Hepatocyte (in vitro differentiated cells): ENCODE data around the gene IGFALS. TPM values are rescaled to one million over a fixed set of nuclear protein-coding genes. Genes with fewer than 3 reads are reported as not detected.

Experiments
- DNase-seq: peaks from one replicate; pipeline ENCODE4 v3.0.0-alpha.2; 2016; ENCODE audit warnings: low spot score
- H2AFZ ChIP-seq: fragments of 200-600 bp; sonication (generic); 2 replicates; pipeline ENCODE4 v1.6.0; 2016; ENCODE audit warnings: antibody characterized with exemption, mild to moderate bottlenecking
- H3K27ac ChIP-seq: fragments of 200-600 bp; sonication (generic); 2 replicates; pipeline ENCODE4 v1.5.1; 2016; ENCODE audit warnings: mild to moderate bottlenecking
- H3K27me3 ChIP-seq: fragments of 200-600 bp; sonication (generic); 2 replicates; pipeline ENCODE4 v1.6.1; 2016
- H3K36me3 ChIP-seq: fragments of 200-600 bp; sonication (generic); replicated peaks from 2 replicates; pipeline ENCODE4 v1.5.1; 2016; ENCODE audit warnings: low read depth; ENCODE audit not compliant: insufficient read depth
- H3K4me1 ChIP-seq: fragments of 200-600 bp; sonication (generic); 2 replicates; pipeline ENCODE4 v1.5.1; 2016; ENCODE audit warnings: mild to moderate bottlenecking, moderate library complexity; ENCODE audit not compliant: insufficient read depth
- H3K4me2 ChIP-seq: fragments of 200-600 bp; sonication (generic); 2 replicates; pipeline ENCODE4 v1.6.0; 2016
- H3K4me3 ChIP-seq: fragments of 200-600 bp; sonication (generic); 2 replicates; pipeline ENCODE4 v1.5.1; 2016; ENCODE audit warnings: mild to moderate bottlenecking
- H3K79me2 ChIP-seq: fragments of 200-600 bp; sonication (generic); 2 replicates; pipeline ENCODE4 v1.6.0; 2017; ENCODE audit warnings: mild to moderate bottlenecking
- H3K9me2 ChIP-seq: fragments of 200-600 bp; sonication (generic); replicated peaks from 2 replicates; pipeline ENCODE4 v1.6.0; 2017; ENCODE audit warnings: mild to moderate bottlenecking; ENCODE audit not compliant: insufficient read depth
- H3K9me3 ChIP-seq: fragments of 200-600 bp; sonication (generic); 2 replicates; pipeline ENCODE4 v1.5.1; 2016; ENCODE audit warnings: low read depth, mild to moderate bottlenecking
- H4K20me1 ChIP-seq: fragments of 200-600 bp; sonication (generic); 2 replicates; pipeline ENCODE4 v1.6.0; 2016; ENCODE audit warnings: mild to moderate bottlenecking; ENCODE audit not compliant: insufficient read depth, poor library complexity, severe bottlenecking
- EZH2 ChIP-seq: fragments of 200-600 bp; sonication (generic); IDR thresholded peaks from 2 replicates; pipeline ENCODE4 v1.6.1; 2016; ENCODE audit warnings: antibody characterized with exemption, mild to moderate bottlenecking, borderline replicate concordance
- EZH2phosphoT487 ChIP-seq: fragments of 200-600 bp; sonication (generic); IDR thresholded peaks from one replicate; pipeline ENCODE4 v1.6.1; 2018; ENCODE audit warnings: antibody characterized with exemption, mild to moderate bottlenecking, low read depth, moderate library complexity; ENCODE audit not compliant: unreplicated experiment, severe bottlenecking
- WGBS: methylation state at CpG from one replicate; pipeline ENCODE4 v1.1.6; 2016; ENCODE audit warnings: low lambda C conversion rate; ENCODE audit errors: missing lambda C conversion rate; 5-methylcytosine and 5-hydroxymethylcytosine counted together
- polyA plus RNA-seq: library from polyadenylated mRNA; unstranded; fragments of >200 nt; fragmentation: Nextera tagmentation; extraction: Ambion mirVana; gene quantifications from 2 replicates; pipeline ENCODE4 v1.2.1, GENCODE V29; 2016
- total RNA-seq: library from RNA; depleted of rRNA; stranded (reverse); fragments of >200 nt; gene quantifications from 2 replicates; pipeline ENCODE4 v1.2.3, GENCODE V29; 2014
- TF ChIP-seq, protein P1 (sequence below): fragments of 200-600 bp; sonication (generic); IDR thresholded peaks from 2 replicates; pipeline ENCODE4 v1.5.1; 2016; ENCODE audit warnings: antibody characterized with exemption, mild to moderate bottlenecking; ENCODE audit not compliant: poor library complexity

The IGFALS gene
- total and polyA plus RNA-seq, 2 experiments from 2014 or later: 11.2 to 12.6 TPM

DNA sequence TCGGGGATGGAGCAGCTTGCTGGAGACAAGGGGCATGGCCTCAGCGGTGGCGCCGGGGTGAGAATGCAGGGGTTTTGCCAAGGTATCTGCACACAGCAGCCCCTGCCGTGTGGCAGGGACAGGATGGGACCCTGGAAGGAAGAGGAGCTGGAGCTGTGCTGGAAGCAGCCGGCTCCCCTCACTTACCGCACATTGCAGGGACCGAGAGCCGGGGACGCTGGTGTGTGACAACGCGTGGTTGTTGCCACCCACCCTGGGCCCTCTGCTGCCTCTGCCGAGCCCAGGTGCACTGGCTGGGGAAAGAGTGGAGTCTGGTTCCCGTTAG, 7.7 kb downstream of the IGFALS start:
- no peak for DNase-seq
- no peak overlapping the region for H3K4me2 ChIP-seq
- H3K9me3 ChIP-seq: no peaks in the 10 kb centered on the region
- peaks cover 48% of the 10 kb centered on the region for H3K79me2 ChIP-seq
- 92% methylated on average over 14 of the region's 14 CpGs for WGBS
- H2AFZ ChIP-seq: no peak overlapping the region
- H3K27me3 ChIP-seq: no peaks in the 10 kb centered on the region
- H3K9me2 ChIP-seq: no peaks in the 10 kb centered on the region
- no peaks in the 10 kb centered on the region for H3K36me3 ChIP-seq
- H3K4me3 ChIP-seq: no peak overlapping the region
- no peak overlapping the region for H3K27ac ChIP-seq
- H4K20me1 ChIP-seq: peaks cover 10% of the 10 kb centered on the region
- TF ChIP-seq EZH2phosphoT487 (no peak), EZH2 (no peak)
- TF ChIP-seq, protein P1, sequence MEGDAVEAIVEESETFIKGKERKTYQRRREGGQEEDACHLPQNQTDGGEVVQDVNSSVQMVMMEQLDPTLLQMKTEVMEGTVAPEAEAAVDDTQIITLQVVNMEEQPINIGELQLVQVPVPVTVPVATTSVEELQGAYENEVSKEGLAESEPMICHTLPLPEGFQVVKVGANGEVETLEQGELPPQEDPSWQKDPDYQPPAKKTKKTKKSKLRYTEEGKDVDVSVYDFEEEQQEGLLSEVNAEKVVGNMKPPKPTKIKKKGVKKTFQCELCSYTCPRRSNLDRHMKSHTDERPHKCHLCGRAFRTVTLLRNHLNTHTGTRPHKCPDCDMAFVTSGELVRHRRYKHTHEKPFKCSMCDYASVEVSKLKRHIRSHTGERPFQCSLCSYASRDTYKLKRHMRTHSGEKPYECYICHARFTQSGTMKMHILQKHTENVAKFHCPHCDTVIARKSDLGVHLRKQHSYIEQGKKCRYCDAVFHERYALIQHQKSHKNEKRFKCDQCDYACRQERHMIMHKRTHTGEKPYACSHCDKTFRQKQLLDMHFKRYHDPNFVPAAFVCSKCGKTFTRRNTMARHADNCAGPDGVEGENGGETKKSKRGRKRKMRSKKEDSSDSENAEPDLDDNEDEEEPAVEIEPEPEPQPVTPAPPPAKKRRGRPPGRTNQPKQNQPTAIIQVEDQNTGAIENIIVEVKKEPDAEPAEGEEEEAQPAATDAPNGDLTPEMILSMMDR: no peak
- H3K4me1 ChIP-seq: peaks cover 9% of the 10 kb centered on the region

DNA sequence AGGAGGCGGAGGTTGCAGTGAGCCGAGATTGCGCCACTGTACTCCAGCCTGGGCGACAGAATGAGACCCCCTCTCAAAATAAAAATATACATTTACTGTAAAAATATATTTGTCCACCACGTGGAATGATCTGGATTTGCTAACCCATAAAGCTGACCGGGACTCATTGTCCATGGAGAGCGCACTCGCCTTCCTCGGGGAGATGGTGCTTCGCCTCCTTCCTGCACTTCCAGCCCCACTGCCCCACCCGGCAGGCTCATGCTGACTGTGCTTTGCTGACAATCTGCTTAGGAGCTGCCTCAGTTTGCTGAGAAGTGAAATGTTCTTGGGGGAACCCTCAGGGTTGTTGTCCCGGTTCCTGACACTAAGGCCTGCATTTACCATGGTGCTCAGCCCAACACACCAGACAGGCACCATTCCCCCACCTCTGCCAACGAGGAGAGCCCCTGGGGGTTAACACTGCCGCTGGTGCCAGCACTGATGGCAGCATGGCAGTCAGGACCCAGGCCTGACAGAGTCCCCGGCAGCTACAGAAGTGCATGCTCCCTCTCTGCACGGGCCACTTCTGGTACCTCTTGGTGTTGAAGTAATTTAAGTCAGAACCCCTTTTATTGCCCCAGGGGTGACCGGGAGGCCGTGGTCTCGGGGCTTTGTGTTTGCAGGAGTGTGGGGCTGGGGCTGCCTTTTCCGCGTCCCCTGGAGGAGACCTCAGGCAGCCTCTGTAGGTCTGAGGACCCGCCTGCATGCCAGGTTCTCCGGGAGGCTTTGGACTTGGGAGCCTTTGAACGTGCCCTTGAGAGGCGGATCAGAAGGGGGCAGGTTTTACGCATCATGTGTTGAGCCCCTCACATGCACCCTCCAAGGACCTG, 8.3 kb downstream of the IGFALS start:
- Histone ChIP-seq H3K9me2 (no peaks in the 10 kb centered on the region), H3K4me1 (peaks cover 9% of the 10 kb centered on the region), H2AFZ (no peak overlapping the region), H3K27me3 (no peaks in the 10 kb centered on the region), H3K9me3 (no peaks in the 10 kb centered on the region), H3K36me3 (no peaks in the 10 kb centered on the region), H4K20me1 (peaks cover 10% of the 10 kb centered on the region), H3K4me3 (no peak overlapping the region), H3K27ac (no peak overlapping the region), H3K4me2 (no peak overlapping the region), H3K79me2 (peaks cover 54% of the 10 kb centered on the region)
- 93% methylated on average over 26 of the region's 26 CpGs for WGBS
- DNase-seq: no peak
- TF ChIP-seq EZH2 (no peak), EZH2phosphoT487 (no peak)
- TF ChIP-seq, protein P1: no peak

DNA sequence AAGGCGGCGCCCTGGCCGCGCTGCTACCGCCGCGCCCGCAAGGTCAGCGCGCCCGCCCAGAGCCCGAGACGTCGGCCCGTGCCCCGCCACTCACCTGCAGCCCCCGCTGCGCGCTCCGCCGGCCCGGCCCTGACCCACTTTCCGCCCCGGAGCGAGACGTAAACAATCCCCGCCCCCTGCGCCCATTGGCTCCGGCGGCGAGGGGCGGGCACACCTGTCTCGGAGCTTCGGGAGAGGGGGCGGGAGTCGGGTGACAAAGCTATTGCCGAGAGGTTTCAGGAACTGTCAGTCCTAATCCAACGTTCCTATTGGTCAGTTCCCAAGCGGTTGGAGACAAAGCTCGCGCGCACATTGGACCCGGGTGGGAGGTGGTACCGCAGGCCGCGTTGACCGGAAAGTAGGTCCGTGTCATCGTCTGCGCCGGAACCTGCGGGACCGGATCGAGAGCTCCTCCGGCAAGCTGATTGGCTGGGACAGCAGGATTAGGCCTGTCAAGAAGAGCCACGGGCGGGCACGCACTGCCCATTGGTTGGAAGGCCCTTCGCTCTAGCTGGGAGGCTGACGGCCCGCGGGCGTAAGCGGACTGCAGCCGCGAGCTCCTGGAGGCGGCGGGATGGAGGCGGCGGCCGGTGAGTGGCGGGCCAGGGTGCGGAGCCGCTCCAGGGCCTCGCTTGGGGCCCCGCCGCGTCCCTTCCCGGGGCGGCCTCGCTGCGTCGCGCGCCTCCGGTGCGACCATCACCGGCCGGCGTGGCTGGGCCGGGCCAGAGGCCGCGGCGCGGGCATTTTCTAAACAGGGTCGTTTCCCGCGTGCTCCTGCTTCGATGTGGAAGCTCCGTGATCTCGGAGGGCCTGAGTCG, 10.9 kb downstream of the IGFALS start, which contains the start of the genes NUBP2 and SPSB3:
NUBP2 (plus strand) TSS at position 553 of the 857 bp plus-strand sequence; CDS start at position 614, 61 bp downstream.
SPSB3 (minus strand) TSS at position 164 of the 857 bp plus-strand sequence. CDS start 1,088 bp downstream, outside the sequence.
- Histone ChIP-seq H3K9me3 (no peaks in the 10 kb centered on the region), H3K36me3 (no peaks in the 10 kb centered on the region), H3K4me2 (peak within 1 kb of the TSS; percentile 97), H3K4me3 (peak within 1 kb of the TSS; percentile 65), H3K27me3 (no peaks in the 10 kb centered on the region), H2AFZ (peak within 1 kb of the TSS; percentile 44), H3K79me2 (peaks cover 55% of the 10 kb centered on the region), H3K9me2 (no peaks in the 10 kb centered on the region), H3K4me1 (peaks cover 9% of the 10 kb centered on the region), H3K27ac (peak within 1 kb of the TSS; percentile 62), H4K20me1 (peaks cover 10% of the 10 kb centered on the region)
- TF ChIP-seq EZH2 (no peak), EZH2phosphoT487 (no peak)
- TF ChIP-seq, protein P1: no peak
- DNase-seq: peak; percentile 100
- under 1% methylated on average over 78 of the region's 102 CpGs for WGBS
